CD4-positive, CD25-positive, alpha-beta regulatory T cell (primary cell): ENCODE results near the gene UCN2. TPM values are rescaled to one million over a fixed set of nuclear protein-coding genes. Genes with fewer than 3 reads are reported as not detected.
A peak's percentile ranks its signal among the peaks of the same experiment; 100 is the strongest.
"Not testable (repeated sequence)": the region's sequence is repeated elsewhere in the genome, so short reads cannot be mapped to it uniquely, and the experiment has no call there.

Experiments used
- ATAC-seq, 2 donors: fragments of 150-1000 bp; cut with Tn5 transposase; one replicate each; pipeline ENCODE4 v1.10.0; 2021; ENCODE audit warnings: low read depth in 2 of 2, moderate number of reproducible peaks in 2 of 2, moderate library complexity in 1 of 2
- DNase-seq, 3 donors: peaks; one replicate each; pipeline versions ENCODE4 v3.0.0 to v3.0.0-alpha.2; 2012 to 2022; ENCODE audit warnings: mixed read lengths in 1 of 3
- H3K27ac ChIP-seq: one replicate; pipeline ENCODE4 v1.7.0; 2013; ENCODE audit warnings: mild to moderate bottlenecking, low read length; ENCODE audit not compliant: insufficient read depth, poor library complexity, severe bottlenecking
- H3K27me3 ChIP-seq: one replicate; pipeline ENCODE4 v1.7.0; 2013; ENCODE audit warnings: low read length; ENCODE audit not compliant: control insufficient read depth, insufficient read depth
- H3K36me3 ChIP-seq: one replicate; pipeline ENCODE4 v1.7.0; 2013; ENCODE audit warnings: mild to moderate bottlenecking, low read length, moderate library complexity; ENCODE audit not compliant: control insufficient read depth, insufficient read depth
- H3K4me1 ChIP-seq: 2 replicates; pipeline ENCODE4 v1.7.0; 2013; ENCODE audit warnings: mild to moderate bottlenecking, low read length; ENCODE audit not compliant: insufficient read depth, control insufficient read depth, poor library complexity, severe bottlenecking
- H3K4me3 ChIP-seq: one replicate; pipeline ENCODE4 v1.7.0; 2013; ENCODE audit warnings: low read depth, mild to moderate bottlenecking, low read length, moderate library complexity
- H3K9me3 ChIP-seq, 2 experiments: 1 replicate in 1 of 2; 2 replicates in 1 of 2; pipeline ENCODE4 v1.7.0; 2013; ENCODE audit warnings: low read length in 2 of 2, mild to moderate bottlenecking in 1 of 2, moderate library complexity in 1 of 2; ENCODE audit not compliant: control insufficient read depth in 2 of 2
- H3K27ac Mint-ChIP-seq, 3 donors: one replicate each; pipeline ENCODE4 v1.8.0; 2020 to 2022; ENCODE audit warnings: mild to moderate bottlenecking in 3 of 3, mixed read lengths in 3 of 3, moderate library complexity in 2 of 3
- H3K27me3 Mint-ChIP-seq: one replicate; pipeline ENCODE4 v1.8.0; 2022; ENCODE audit warnings: mild to moderate bottlenecking, mixed read lengths
- H3K36me3 Mint-ChIP-seq: one replicate; pipeline ENCODE4 v1.8.0; 2020; ENCODE audit warnings: mixed read lengths
- H3K4me1 Mint-ChIP-seq, 4 donors: one replicate each; pipeline ENCODE4 v1.8.0; 2020 to 2022; ENCODE audit warnings: mixed read lengths in 4 of 4, mild to moderate bottlenecking in 1 of 4
- H3K4me3 Mint-ChIP-seq, 4 donors: one replicate each; pipeline ENCODE4 v1.8.0; 2020 to 2022; ENCODE audit warnings: mild to moderate bottlenecking in 4 of 4, mixed read lengths in 4 of 4, moderate library complexity in 3 of 4
- H3K9me3 Mint-ChIP-seq, 7 donors: one replicate each; pipeline ENCODE4 v1.8.0; 2020 to 2022; ENCODE audit warnings: mixed read lengths in 7 of 7, mild to moderate bottlenecking in 3 of 7, moderate library complexity in 2 of 7
- polyA plus RNA-seq, 4 donors: library from polyadenylated mRNA; unstranded; fragments of 300-500 nt; fragmentation: Illumina TruSeq; gene quantifications; one replicate each; pipeline ENCODE4 v1.2.3, GENCODE V29; 2021
- total RNA-seq: library from RNA; stranded (reverse); gene quantifications from one replicate; pipeline ENCODE4 v1.2.3, GENCODE V29; 2022

Gene UCN2
- total and polyA plus RNA-seq, 5 donors from 2014 or later: not detected

DNA sequence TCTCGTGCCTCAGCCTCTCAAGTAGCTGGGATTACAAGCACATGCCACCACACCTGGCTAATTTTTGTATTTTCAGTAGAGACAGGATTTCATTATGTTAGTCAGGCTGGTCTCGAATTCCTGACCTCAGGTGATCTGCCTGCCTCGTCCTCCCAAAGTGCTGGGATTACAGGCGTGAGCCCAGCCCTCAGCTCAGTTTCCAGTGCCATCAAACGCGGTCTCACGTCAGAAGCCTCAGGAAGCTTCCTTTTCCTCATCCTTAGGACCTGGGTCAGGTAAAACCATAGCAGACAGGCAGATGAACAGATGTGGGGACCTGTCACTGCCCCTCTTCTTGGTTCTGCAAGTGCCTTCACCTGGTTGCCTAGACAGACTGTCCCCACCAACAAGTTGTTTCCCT is 11.9 kb downstream of the UCN2 start:
- H3K27me3 ChIP-seq, ATAC-seq, H3K4me3 Mint-ChIP-seq, H3K27ac Mint-ChIP-seq, H3K27me3 Mint-ChIP-seq, H3K36me3 Mint-ChIP-seq, H3K9me3 ChIP-seq, DNase-seq, H3K9me3 Mint-ChIP-seq, H3K27ac ChIP-seq, H3K4me3 ChIP-seq, H3K36me3 ChIP-seq: not testable (repeated sequence)
- H3K4me1 Mint-ChIP-seq: peaks cover 0 to 20% (median 1%) of the 10 kb centered on the region in 4 donors
- peaks cover 10% of the 10 kb centered on the region for H3K4me1 ChIP-seq

GRCh38 chr3:48548729-48549705 is 14.6 kb downstream of the UCN2 start:
- DNase-seq: peak; percentile 67 to 78 (median 77)
- peaks cover 0 to 5% (median 0%) of the 10 kb centered on the region in 4 donors for H3K4me1 Mint-ChIP-seq
- no peak overlapping the region for H3K27ac Mint-ChIP-seq
- no peak overlapping the region for H3K27ac ChIP-seq
- no peaks in the 10 kb centered on the region for H3K9me3 Mint-ChIP-seq
- H3K36me3 ChIP-seq: no peaks in the 10 kb centered on the region
- no peaks in the 10 kb centered on the region for H3K9me3 ChIP-seq
- no peaks in the 10 kb centered on the region for H3K27me3 Mint-ChIP-seq
- peaks cover 4% of the 10 kb centered on the region for H3K4me1 ChIP-seq
- no peak overlapping the region for H3K4me3 ChIP-seq
- no peaks in the 10 kb centered on the region for H3K27me3 ChIP-seq
- H3K36me3 Mint-ChIP-seq: no peaks in the 10 kb centered on the region
- ATAC-seq: peak; percentile 87 to 92
- H3K4me3 Mint-ChIP-seq: no peak overlapping the region

DNA sequence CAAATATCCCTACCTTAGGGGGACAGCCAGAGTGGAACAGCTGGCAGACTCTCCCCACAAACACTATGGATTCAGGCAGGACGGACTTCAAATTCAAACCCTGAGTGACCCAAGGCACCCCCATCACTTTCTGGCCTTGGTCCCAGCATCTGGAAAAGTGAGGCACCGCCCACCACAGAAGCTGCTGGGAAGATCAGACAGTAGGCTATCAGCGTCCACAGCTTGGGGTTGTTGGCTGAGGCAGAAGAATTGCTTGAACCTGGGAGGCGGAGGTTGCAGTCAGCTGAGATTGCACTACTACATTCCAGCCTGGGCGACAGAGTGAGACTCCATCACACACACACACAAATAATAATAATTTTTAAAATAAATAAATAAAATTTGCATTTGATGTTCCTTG is 15.5 kb downstream of the UCN2 start:
- Mint-ChIP-seq H3K27me3 (no peaks in the 10 kb centered on the region), H3K27ac (no peak overlapping the region), H3K4me1 (peaks cover 0 to 5% (median 0%) of the 10 kb centered on the region in 4 donors), H3K4me3 (no peak overlapping the region), H3K36me3 (no peaks in the 10 kb centered on the region), H3K9me3 (no peaks in the 10 kb centered on the region)
- Histone ChIP-seq H3K9me3 (no peaks in the 10 kb centered on the region), H3K4me1 (peaks cover 4% of the 10 kb centered on the region), H3K27me3 (no peaks in the 10 kb centered on the region), H3K27ac (no peak overlapping the region), H3K4me3 (no peak overlapping the region), H3K36me3 (no peaks in the 10 kb centered on the region)
- DNase-seq (no peak), ATAC-seq (no peak)

DNA sequence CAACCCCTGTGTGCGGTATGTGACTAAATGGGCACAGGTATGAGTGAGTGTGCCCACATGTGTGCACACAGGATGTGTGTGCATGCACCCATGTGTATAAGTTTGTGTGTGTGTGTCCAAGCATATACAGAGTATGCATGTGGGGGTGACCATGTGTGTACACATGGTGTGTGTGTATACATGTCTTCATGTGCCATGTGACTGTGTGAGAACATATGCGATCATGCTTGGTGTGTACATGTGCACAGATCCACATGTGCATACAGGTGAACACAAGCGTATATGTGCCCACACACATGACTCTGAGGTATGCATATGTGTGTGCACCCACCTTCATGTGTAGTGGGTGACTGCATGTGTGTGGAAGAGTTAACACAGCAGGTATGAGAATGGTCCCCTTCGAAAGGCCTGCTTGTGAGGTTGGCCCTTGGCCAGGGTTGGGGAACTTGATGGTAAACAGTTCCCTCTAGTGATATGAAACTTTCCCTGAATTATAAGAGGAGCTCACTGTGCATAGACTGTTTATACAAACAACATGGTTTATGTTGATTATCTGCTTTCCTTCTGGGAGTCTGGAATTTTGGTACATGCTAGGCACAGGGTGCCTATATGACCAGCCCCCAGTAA is 17.3 kb downstream of the UCN2 start:
- no peak overlapping the region for H3K27ac ChIP-seq
- H3K4me1 ChIP-seq: peaks cover 4% of the 10 kb centered on the region
- H3K4me3 ChIP-seq: no peak overlapping the region
- ATAC-seq (no peak), DNase-seq (no peak)
- no peaks in the 10 kb centered on the region for H3K9me3 Mint-ChIP-seq
- no peaks in the 10 kb centered on the region for H3K36me3 Mint-ChIP-seq
- H3K27me3 Mint-ChIP-seq: no peaks in the 10 kb centered on the region
- H3K36me3 ChIP-seq: no peaks in the 10 kb centered on the region
- H3K9me3 ChIP-seq: no peaks in the 10 kb centered on the region
- H3K4me3 Mint-ChIP-seq: no peak overlapping the region
- H3K27ac Mint-ChIP-seq: no peak overlapping the region
- H3K27me3 ChIP-seq: no peaks in the 10 kb centered on the region
- H3K4me1 Mint-ChIP-seq: peaks cover 0 to 5% (median 0%) of the 10 kb centered on the region in 4 donors

DNA sequence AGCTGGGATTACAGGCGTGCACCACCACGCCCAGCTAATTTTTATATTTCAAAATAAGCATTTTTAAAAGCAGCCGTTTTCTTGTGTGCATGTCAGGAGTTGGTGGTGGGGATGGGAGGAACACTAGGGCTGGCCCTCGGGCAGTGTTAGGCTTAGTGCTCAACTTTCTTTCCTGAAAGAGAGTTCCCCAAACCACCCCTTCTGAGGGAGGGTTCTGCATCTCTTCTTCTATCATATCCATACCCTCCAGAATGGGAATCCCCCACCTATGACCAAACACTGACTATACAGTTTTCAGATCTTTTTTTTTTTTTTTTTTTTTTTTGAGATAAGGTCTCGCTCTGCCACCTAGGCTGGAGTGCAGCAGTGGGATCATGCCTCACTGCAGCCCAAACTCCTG is 19.4 kb downstream of the UCN2 start:
- Mint-ChIP-seq H3K36me3 (no peaks in the 10 kb centered on the region), H3K9me3 (no peaks in the 10 kb centered on the region), H3K4me1 (peaks cover 0 to 5% (median 0%) of the 10 kb centered on the region in 4 donors), H3K27ac (no peak overlapping the region), H3K27me3 (no peaks in the 10 kb centered on the region), H3K4me3 (no peak overlapping the region)
- H3K4me1 ChIP-seq: peaks cover 4% of the 10 kb centered on the region
- no peaks in the 10 kb centered on the region for H3K36me3 ChIP-seq
- H3K27ac ChIP-seq: no peak overlapping the region
- H3K9me3 ChIP-seq: no peaks in the 10 kb centered on the region
- DNase-seq (no peak), ATAC-seq (no peak)
- H3K27me3 ChIP-seq: no peaks in the 10 kb centered on the region
- no peak overlapping the region for H3K4me3 ChIP-seq

- H3K36me3 ChIP-seq: no peaks in the 10 kb centered on the region
- no peaks in the 10 kb centered on the region for H3K27me3 Mint-ChIP-seq
- no peak overlapping the region for H3K27ac ChIP-seq
- H3K9me3 Mint-ChIP-seq: no peaks in the 10 kb centered on the region
- no peak overlapping the region for H3K27ac Mint-ChIP-seq
- H3K9me3 ChIP-seq: no peaks in the 10 kb centered on the region
- peaks cover 0 to under 1% (median 0%) of the 10 kb centered on the region in 4 donors for H3K4me1 Mint-ChIP-seq
- H3K36me3 Mint-ChIP-seq: no peaks in the 10 kb centered on the region
- no peak for DNase-seq
- H3K4me3 Mint-ChIP-seq: no peak overlapping the region
- H3K4me1 ChIP-seq: no peaks in the 10 kb centered on the region
- ATAC-seq: no peak
- no peak overlapping the region for H3K4me3 ChIP-seq
- H3K27me3 ChIP-seq: no peaks in the 10 kb centered on the region
Measured at GRCh38 chr3:48543271-48543866, 20.2 kb downstream of the UCN2 start.

- H3K9me3 Mint-ChIP-seq: no peaks in the 10 kb centered on the region
- H3K27ac Mint-ChIP-seq: no peak overlapping the region
- ATAC-seq: no peak
- Histone ChIP-seq H3K27me3 (no peaks in the 10 kb centered on the region), H3K9me3 (no peaks in the 10 kb centered on the region), H3K4me3 (no peak overlapping the region), H3K36me3 (no peaks in the 10 kb centered on the region), H3K4me1 (no peaks in the 10 kb centered on the region), H3K27ac (no peak overlapping the region)
- H3K4me3 Mint-ChIP-seq: no peak overlapping the region
- H3K27me3 Mint-ChIP-seq: no peaks in the 10 kb centered on the region
- DNase-seq: no peak
- H3K36me3 Mint-ChIP-seq: peaks cover 13% of the 10 kb centered on the region
- no peaks in the 10 kb centered on the region for H3K4me1 Mint-ChIP-seq
Measured at GRCh38 chr3:48538451-48538850, 25.1 kb downstream of the UCN2 start.
